Inflammatory macrophage (primary cell): ENCODE measurements around the gene GLYAT.

Experiments
- DNase-seq, 2 donors: peaks; one replicate each; pipeline ENCODE4 v3.0.0-alpha.2; 2020 to 2022
- total RNA-seq, 18 experiments: gene quantifications; one replicate each; lab custom pipeline; 2026; ENCODE audit warnings: mixed read lengths in 6 of 18, inconsistent platforms in 2 of 18; lab: John Stamatoyannopoulos, UW

GLYAT gene, protein sequence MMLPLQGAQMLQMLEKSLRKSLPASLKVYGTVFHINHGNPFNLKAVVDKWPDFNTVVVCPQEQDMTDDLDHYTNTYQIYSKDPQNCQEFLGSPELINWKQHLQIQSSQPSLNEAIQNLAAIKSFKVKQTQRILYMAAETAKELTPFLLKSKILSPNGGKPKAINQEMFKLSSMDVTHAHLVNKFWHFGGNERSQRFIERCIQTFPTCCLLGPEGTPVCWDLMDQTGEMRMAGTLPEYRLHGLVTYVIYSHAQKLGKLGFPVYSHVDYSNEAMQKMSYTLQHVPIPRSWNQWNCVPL
- total RNA-seq, result 0 to 0.57 (median 0.07) reads per million in 18 experiments

DNA sequence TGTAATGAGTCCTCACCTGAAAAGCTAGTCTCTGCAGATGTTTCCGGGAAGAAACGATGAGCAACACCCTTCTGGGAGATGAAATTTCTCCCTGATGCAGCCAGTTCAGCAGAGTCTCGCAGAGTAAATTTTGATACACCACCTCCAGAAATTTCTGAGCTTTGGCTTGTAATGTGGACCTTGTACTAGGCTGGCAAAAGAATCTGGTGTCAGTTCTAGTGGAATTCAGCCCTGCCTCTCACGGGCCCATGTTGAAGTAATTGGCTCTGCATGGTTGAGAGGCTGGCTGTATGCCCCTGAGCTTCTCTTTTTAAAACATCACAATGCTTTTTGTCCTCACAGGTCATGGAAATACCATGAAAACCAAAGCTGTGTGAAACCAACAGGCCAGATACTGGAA, at the start of gene GLYAT:
Gene GLYAT, minus strand, starts transcription at position 125 of the 400 bp plus-strand sequence. CDS start 7,447 bp downstream, outside the sequence.
- DNase-seq, result no peak

DNA sequence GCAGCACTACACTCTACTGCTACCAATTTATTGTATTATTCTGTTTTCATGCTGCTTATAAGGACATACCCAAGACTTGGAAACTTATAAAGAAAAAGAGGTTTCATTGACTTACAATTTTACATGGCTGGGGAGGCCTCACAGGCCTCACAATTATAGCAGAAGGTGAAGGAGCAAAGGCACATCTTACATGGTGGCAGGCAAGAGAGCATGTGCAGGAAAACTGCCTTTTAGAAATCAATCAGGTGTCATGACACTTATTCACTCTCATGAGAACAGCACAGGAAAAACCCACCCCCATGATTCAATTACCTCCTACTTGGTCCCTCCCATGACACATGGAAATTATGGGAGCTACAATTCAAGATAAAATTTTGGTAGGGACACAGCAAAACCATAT, 49.6 kb upstream of the GLYAT start:
- no peak for DNase-seq

GRCh38 chr11:58780578-58780977, 48.8 kb upstream of the GLYAT start:
- no peak for DNase-seq

GRCh38 chr11:58776891-58777710, 45.4 kb upstream of the GLYAT start:
- DNase-seq, result peak; percentile 86 to 89

GRCh38 chr11:58775066-58775708, 43.4 kb upstream of the GLYAT start:
- DNase-seq, result peak in 1 of 2 donors; percentile 6

DNA sequence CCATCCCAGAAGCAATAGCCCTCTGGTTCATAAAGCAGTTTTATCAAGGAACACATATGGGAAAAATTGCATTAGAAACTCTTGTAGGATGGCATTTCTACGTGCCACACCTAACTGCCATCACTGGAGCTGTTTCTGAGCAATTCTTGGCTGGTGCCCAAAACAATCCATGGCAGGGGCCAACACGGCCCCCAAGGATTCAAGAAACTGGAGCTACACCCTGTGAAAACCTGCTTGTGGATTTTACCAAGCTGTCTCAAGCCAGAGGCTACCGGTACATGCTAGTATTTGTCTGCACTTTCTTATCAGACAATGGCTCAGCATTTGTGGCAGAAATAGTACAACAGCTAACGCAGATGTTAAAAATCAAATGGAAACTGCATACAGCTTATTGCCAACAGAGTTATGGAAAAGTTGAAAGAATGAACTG, 42.4 kb upstream of the GLYAT start:
- no peak for DNase-seq

DNA sequence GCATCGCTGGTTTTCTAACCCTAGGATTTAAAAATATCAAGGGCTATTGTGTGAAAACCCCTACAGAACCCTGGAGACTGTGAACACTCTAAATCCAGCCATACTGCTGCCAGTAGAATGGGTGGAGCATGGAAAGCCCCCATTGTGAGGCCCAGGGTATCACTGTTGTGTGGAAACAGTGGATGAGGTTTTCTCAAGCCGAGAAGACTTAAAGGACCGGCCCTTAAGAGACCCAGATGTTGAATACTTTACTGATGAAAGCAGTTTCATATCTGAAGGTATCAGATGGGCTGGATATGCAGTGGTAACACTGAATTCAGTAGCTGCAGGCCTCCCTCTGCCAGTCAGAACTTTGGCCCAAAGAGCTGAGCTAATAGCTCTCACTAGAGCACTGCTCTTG, 41.6 kb upstream of the GLYAT start:
- no peak for DNase-seq

GRCh38 chr11:58772329-58773285, 40.9 kb upstream of the GLYAT start:
- no peak for DNase-seq

DNA sequence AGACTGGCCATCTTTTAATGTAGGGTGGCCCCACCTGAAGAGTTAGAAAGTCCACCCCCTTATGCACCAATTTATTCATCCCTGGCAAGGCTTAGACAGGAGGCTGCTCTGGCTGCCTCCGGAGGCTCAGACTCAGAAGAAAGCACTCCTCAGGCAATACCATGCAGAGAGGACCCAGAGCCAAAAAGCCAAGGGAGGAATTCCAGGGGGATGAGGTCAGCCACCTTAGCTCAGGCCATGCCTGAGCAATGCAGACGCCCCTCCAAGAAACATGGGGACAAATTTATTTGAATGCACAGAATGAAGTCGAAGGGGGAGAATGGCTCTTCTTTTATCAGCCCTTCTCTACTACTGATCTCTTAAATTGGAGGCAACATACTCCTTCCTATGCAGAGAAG, 39.7 kb upstream of the GLYAT start:
- DNase-seq, result no peak

DNA sequence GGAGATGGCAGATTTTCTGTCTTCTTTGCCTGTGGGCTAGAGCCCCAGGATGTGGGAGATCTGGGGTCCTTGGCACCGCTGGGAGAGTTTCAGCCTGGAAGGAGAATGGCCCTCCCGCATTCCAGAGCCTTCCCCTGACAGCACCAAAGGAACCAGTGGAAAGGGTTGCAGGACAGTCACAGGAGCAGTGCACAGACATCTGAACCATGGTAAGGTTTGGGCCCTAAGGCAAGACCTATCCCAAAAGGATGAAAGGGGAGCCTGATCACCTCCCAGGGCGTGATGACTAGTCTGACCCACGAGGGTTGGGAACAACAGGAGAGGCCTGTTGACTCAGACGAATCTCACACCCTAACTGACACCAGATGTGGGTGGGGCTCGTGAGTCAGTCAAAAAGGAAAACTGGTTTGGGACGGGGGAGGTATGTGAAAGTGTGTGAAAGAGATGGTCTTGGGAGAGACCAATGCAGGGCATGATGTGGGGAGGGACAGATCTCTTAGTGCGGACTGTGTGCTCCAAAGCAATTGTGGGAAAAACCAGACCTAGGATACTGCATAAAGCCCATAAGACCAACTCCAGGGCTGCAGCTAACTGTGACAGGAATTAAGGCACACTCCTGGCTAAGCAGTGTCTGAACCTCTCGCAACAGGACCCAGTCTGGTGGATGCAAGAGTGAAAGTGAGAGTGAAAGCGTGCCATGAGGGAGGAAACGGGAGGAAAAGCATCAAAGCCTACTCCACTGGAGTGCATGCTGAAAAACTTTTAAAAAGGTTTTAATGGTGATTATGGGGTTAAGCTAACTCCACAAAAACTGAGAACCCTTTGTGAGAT, 39.1 kb upstream of the GLYAT start:
- DNase-seq, result no peak

- DNase-seq, result no peak
Observed at GRCh38 chr11:58770166-58770565, 38.4 kb upstream of the GLYAT start.

- no peak for DNase-seq
Observed at GRCh38 chr11:58769308-58769707, 37.6 kb upstream of the GLYAT start.

DNA sequence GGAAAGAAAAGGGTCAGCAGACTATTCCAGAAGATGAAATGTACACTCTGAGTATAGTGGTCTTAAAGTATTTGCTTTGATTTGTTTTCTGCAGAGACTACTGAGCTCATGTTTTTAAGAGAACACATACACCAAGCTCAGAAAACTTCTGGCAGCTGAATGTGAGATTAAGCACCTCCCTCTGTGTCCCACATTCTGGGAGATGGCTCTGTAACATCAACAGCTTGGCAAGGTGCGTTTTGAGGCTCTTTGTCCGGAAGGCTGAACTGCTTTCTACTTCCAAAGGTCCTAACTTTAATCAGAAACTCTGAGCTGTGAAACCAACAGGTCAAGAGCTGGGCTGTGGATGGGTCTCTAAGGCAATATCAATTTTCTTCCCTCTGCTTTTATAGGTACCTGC, 36.4 kb upstream of the GLYAT start:
- DNase-seq, result no peak

- DNase-seq, result no peak
Observed at GRCh38 chr11:58765078-58765477, 33.3 kb upstream of the GLYAT start.

DNA sequence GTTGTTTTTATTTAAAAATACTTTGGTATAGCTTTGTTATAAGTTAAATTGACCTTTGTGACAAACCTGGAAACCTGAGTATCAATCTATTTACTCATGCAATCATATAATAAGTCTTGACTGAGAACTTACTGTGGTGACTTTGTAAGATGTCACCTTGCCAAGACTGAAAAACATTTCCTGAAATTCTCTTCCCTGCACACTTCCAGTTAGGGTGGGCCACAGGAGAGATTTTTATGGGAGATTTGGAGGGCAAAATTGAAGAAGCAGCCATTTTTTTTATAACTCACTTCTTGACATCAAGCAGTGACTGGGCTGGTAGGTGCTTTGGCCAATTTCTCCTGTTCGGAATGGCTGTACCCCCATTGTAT, 31.4 kb upstream of the GLYAT start:
- DNase-seq, result no peak

DNA sequence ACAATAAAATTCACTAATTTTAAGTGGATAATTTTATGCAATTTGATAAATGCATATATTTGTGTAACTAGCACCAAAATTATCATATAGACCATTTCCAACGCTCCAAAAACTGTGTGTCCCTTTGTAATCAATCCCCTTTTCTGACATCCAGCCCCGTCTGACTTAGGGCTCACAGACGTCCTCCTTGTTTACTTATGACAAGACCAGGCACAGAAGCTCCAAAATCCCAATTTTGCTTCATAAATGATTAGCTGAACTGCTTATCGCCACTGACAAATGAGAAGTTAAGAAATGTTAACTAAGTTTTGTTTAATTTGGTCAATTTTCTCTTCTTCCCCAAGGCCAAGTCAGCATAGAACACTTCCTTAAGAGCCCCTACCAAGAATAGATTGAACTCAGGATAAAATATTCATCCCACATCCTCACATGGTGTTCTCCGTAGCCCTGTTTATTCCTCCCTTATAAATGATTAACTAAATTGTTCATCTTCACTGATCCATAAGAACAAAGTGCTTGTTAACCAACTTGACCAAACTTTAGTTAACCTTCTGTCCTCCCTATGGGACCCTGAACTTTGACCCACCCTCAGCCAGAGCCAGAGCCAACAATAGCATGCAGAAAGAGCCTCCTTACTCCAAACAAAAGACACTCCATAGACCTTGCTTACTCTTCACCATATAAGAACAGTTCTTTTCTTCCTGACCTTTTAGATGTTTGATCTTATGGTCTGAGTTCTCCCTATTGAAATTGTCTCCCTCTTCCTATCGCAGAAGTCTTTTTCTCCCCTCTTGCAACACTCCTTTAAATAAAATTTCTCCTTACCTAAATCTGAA, 30.8 kb upstream of the GLYAT start:
- no peak for DNase-seq

- DNase-seq, result no peak
Observed at GRCh38 chr11:58757439-58757838, 25.7 kb upstream of the GLYAT start.

GRCh38 chr11:58745705-58746364, 14.1 kb upstream of the GLYAT start:
- DNase-seq, result peak in 1 of 2 donors; percentile 7

DNA sequence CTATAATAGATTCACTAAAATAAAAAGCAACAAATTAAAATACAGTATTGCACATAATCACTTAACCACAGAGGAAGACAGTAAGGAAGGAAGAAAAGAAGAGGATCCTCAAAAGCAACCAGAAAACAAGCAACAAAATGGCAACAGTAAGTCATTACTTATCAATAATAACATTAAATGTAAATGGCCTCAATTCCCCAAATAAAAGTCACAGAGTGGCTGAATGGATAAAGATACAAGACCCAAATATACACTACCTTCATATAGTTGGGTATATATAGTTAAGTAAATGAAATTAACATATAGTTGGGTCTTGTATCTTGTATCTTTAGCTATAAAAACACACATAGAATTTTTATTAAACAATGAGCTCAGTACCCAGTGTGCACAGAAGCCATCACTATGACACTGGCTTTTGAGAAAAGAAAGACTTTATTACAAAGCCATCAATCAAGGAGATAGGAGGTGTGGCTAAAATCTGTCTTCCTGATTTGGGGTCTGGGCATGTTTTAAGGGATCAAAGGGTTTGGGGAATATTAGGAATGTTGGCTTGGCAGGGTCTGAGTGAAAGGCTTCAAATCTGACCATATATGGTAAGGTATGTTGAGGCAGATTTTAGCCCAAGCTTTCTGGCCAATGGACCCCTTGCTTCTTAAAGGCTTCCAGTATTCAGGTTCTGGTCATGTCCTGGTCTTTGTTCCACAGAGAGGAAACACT, 13.4 kb upstream of the GLYAT start:
- no peak for DNase-seq
